OCI-LY3 (cell line): ENCODE results near the gene CEP76.

Source experiments
- CTCF ChIP-seq: fragments of 200-600, 300-600 bp; sonication (generic); IDR thresholded peaks from 2 replicates; pipeline ENCODE4 v1.5.1; 2014; ENCODE audit warnings: antibody characterized with exemption, low read length, low read depth
- EZH2phosphoT487 ChIP-seq: fragments of 200-600 bp; shearing (Covaris generic); IDR thresholded peaks from 2 replicates; pipeline ENCODE4 v1.6.1; 2018; ENCODE audit warnings: antibody characterized with exemption, mixed run types, low read depth

- TF ChIP-seq CTCF (no peak), EZH2phosphoT487 (no peak)
These were observed 48.4 kb upstream of the CEP76 start for GRCh38 chr18:12750715-12751502.
